ENCODE data around the gene NFAM1. TPM values are rescaled to one million over a fixed set of nuclear protein-coding genes. Genes with fewer than 3 reads are reported as not detected.

NFAM1 gene
- total and polyA plus RNA-seq, 3 donors from 2014 or later, result 0.71 to 2.8 (median 1.2) TPM

DNA sequence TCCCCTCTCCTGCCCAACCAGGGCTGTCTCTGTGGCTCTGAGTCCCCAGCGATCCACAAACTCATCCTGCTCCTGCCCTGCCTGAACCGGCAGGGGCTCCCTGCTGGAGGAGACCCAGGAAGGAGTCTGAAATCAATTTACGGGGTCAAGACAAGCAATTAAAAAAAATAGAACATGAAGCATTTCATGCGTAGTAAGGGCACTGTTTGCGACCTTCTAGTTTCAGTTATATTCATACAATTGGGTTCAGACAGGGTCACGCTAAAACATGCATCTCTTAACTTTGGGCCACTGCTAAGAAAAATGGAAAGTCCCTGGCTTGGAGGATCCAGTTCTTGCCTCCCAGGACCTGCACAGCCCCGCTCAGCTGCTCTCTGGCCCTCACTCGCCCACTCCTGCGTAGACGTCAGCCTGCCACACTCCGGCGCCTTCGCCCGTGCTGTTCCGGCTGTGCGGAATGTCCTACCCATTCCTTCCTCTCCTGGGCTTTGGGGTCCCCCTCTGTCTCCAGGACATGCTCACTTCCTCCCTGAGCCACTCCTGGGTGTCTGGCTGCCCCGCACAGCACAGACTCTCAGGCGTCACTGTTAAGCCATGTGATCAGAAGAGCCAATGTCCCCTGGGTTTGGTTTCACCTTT is 12.8 kb downstream of the NFAM1 start:
- Histone ChIP-seq H3K27me3 (no peaks in the 10 kb centered on the region), H3K36me3 (ENCODE audit: low read depth, missing control alignments) (no peaks in the 10 kb centered on the region), H3K9me3 (no peaks in the 10 kb centered on the region), H3K27ac (no peak overlapping the region), H3K4me1 (no peaks in the 10 kb centered on the region), H3K4me3 (no peak overlapping the region)
- intact Hi-C loops (cut with DNase I; ENCODE audit: low total_unique reads), result no loop called here
- 81 to 85% methylated on average over 18 of the region's 18 CpGs for WGBS, 2 donors
- TF ChIP-seq, protein P1, sequence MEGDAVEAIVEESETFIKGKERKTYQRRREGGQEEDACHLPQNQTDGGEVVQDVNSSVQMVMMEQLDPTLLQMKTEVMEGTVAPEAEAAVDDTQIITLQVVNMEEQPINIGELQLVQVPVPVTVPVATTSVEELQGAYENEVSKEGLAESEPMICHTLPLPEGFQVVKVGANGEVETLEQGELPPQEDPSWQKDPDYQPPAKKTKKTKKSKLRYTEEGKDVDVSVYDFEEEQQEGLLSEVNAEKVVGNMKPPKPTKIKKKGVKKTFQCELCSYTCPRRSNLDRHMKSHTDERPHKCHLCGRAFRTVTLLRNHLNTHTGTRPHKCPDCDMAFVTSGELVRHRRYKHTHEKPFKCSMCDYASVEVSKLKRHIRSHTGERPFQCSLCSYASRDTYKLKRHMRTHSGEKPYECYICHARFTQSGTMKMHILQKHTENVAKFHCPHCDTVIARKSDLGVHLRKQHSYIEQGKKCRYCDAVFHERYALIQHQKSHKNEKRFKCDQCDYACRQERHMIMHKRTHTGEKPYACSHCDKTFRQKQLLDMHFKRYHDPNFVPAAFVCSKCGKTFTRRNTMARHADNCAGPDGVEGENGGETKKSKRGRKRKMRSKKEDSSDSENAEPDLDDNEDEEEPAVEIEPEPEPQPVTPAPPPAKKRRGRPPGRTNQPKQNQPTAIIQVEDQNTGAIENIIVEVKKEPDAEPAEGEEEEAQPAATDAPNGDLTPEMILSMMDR (IDR thresholded peaks at IDR 0.05), result no peak
- TF ChIP-seq POLR2A (IDR thresholded peaks at IDR 0.05), result no peak
- DNase-seq, result no peak

GRCh38 chr22:42418811-42419242 is 13.4 kb downstream of the NFAM1 start:
- intact Hi-C loops (cut with DNase I; ENCODE audit: low total_unique reads), result no loop called here

DNA sequence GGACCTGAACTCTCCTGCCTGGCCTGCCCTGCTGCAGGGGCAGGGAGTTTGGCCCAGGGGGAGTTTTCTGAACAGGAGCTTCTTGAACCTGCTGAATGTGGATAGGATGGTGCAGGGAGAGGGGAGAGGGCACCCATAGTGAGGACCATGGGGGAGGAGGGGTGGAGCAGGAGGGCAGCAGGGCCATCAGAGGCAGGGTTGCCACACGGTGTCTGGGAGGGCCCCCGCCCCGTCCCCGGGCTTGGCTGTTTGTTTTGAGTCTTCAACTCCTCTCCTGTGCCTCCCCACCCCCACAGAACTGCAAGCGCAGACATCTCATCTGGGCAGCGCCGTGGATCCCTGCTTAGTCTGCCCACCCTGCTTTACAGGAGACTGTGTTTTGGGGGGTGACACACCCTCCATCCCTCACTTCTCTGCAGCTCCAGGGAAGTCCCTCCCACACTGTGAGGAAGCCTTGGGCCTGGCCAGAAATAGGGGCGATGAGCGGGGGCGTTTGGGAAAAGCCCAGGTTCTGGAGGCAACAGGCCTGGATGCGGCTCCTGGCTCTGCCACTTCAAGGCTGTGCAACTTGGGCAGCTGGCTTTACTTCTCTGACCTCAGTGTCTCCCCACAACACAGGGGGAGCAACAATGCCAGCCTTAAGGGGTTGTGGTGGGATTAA is 14.4 kb downstream of the NFAM1 start:
- no peak for DNase-seq
- no peak overlapping the region for H3K27ac ChIP-seq
- TF ChIP-seq POLR2A (IDR thresholded peaks at IDR 0.05), result no peak
- TF ChIP-seq, protein P1 (IDR thresholded peaks at IDR 0.05), result no peak
- H3K36me3 ChIP-seq (ENCODE audit: low read depth, missing control alignments), result no peaks in the 10 kb centered on the region
- no peaks in the 10 kb centered on the region for H3K4me1 ChIP-seq
- H3K9me3 ChIP-seq, result no peaks in the 10 kb centered on the region
- H3K4me3 ChIP-seq, result no peak overlapping the region
- 91 to 92% methylated on average over 5 to 11 of the region's 11 CpGs for WGBS, 2 donors
- intact Hi-C loops (cut with DNase I; ENCODE audit: low total_unique reads), result no loop called here
- H3K27me3 ChIP-seq, result no peaks in the 10 kb centered on the region

More at GRCh38 chr22:42418811-42419242, 13.4 kb downstream of the NFAM1 start:
- H3K9me3 ChIP-seq, result no peaks in the 10 kb centered on the region
- 72 to 80% methylated on average over 12 of the region's 12 CpGs for WGBS, 2 donors
- H3K27ac ChIP-seq, result no peak overlapping the region
- H3K4me3 ChIP-seq, result no peak overlapping the region
- DNase-seq, result no peak
- no peaks in the 10 kb centered on the region for H3K27me3 ChIP-seq
- no peaks in the 10 kb centered on the region for H3K4me1 ChIP-seq
- H3K36me3 ChIP-seq (ENCODE audit: low read depth, missing control alignments), result no peaks in the 10 kb centered on the region
- TF ChIP-seq POLR2A (IDR thresholded peaks at IDR 0.05), result no peak
- TF ChIP-seq, protein P1 (IDR thresholded peaks at IDR 0.05), result no peak

DNA sequence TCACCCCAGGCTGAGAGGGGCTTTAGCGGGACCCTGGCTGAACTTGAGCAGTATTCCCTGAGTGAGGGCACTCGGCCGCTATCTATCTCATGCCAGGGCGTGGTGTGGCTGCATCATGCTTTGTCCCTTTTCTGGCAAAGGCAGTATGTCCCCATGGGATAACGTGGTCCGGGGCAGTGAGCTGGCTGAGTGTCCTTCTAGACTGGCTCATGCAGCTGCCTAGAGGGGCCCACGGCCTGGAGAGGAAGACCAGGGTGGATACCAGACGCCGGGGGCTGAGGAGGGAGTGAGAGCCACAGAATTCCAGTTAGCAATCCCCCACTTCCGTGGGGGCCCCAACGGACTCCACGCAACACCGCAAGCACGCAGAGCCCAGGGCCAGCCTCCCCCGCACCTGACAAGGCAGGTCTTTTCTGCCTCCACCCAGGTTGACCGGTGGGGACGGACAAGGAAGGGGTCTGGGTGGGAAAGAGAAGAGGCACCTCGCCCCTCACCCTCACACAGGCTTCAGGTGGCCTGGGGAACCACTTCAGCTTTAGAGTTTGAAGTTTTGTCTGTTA is 15.5 kb downstream of the NFAM1 start:
- no peaks in the 10 kb centered on the region for H3K4me1 ChIP-seq
- no peak overlapping the region for H3K4me3 ChIP-seq
- DNase-seq, result no peak
- no peak for TF ChIP-seq POLR2A (IDR thresholded peaks at IDR 0.05)
- TF ChIP-seq, protein P1 (IDR thresholded peaks at IDR 0.05), result no peak
- 83 to 86% methylated on average over 17 to 18 of the region's 18 CpGs for WGBS, 2 donors
- no peaks in the 10 kb centered on the region for H3K36me3 ChIP-seq (ENCODE audit: low read depth, missing control alignments)
- no peaks in the 10 kb centered on the region for H3K27me3 ChIP-seq
- H3K27ac ChIP-seq, result no peak overlapping the region
- intact Hi-C loops (cut with DNase I; ENCODE audit: low total_unique reads), result no loop called here
- H3K9me3 ChIP-seq, result no peaks in the 10 kb centered on the region
